ENCODE results near the gene LRRC49. TPM values are rescaled to one million over a fixed set of nuclear protein-coding genes. Genes with fewer than 3 reads are reported as not detected.

Gene LRRC49
- total and polyA plus RNA-seq, 2 of the 13 experiments (the other 11 are each of a cell fraction or from before 2014, with no cell fraction given) = 0.57 to 1.00 TPM

- no peaks in the 10 kb centered on the region for H3K4me1 ChIP-seq (ENCODE audit: insufficient read depth, low read length)
- no peak overlapping the region for H3K27ac ChIP-seq (ENCODE audit: extremely low read length, insufficient read depth, low read length)
- DNase-seq (ENCODE audit: low spot score) (no peak), ATAC-seq (no peak), FAIRE-seq (no peak)
- H3K79me2 ChIP-seq (ENCODE audit: insufficient read depth, low read length) = no peaks in the 10 kb centered on the region
- ChIA-PET CTCF (ENCODE audit: low intra/inter-chr PET ratio, low total read pairs) (no interaction called here), POLR2A (no interaction called here)
- TF ChIP-seq MAFK (conservative IDR thresholded peaks at IDR 0.05 in 1 of 2, IDR thresholded peaks at IDR 0.05 in 1 of 2; ENCODE audit: low read length in 2 of 2) (no peak), MED1 (CRISPR knock-in tag; IDR thresholded peaks at IDR 0.05) (no peak)
- in situ Hi-C loops (cut with HindIII; ENCODE audit: extremely low pct_ligation_motif_present, low pct_unique_long_range_greater_than_20kb) (no loop called here), intact Hi-C loops (cut with micrococcal nuclease; ENCODE audit: unreplicated experiment) (no loop called here)
- H3K9ac ChIP-seq (ENCODE audit: insufficient read depth, low read depth, low read length) = no peak overlapping the region
- no peak overlapping the region for H2AFZ ChIP-seq (ENCODE audit: low read length)
- BruUV-seq (replicated peaks) = no TSS peak
- no peaks in the 10 kb centered on the region for H3K36me3 ChIP-seq (replicated peaks in 1 of 2; ENCODE audit: control insufficient read depth in 1 of 2, insufficient read depth in 2 of 2, low read length in 2 of 2)
- no peak overlapping the region for H3K4me2 ChIP-seq (ENCODE audit: low read depth, low read length)
- H3K27me3 ChIP-seq (ENCODE audit: control insufficient read depth in 1 of 2, insufficient read depth in 2 of 2, low read length in 2 of 2) = no peaks in the 10 kb centered on the region; a peak in 2 of 5 replicates
- H4K20me1 ChIP-seq (ENCODE audit: insufficient read depth, low read length) = no peaks in the 10 kb centered on the region
- H3K9me3 ChIP-seq (ENCODE audit: low read length) = no peaks in the 10 kb centered on the region
- WGBS (ENCODE audit: low lambda C conversion rate) = 18% methylated on average over 6 of the region's 6 CpGs
- no peak overlapping the region for H3K4me3 ChIP-seq (replicated peaks in 1 of 3; ENCODE audit: insufficient read depth in 1 of 3, low read depth in 2 of 3, low read length in 3 of 3)
Observed at GRCh38 chr15:71072423-71072822, 179.8 kb downstream of the LRRC49 start.

- ChIA-PET CTCF (ENCODE audit: low intra/inter-chr PET ratio, low total read pairs) (no interaction called here), POLR2A (no interaction called here)
- BruUV-seq (replicated peaks) = no TSS peak
- Histone ChIP-seq H3K4me2 (ENCODE audit: low read depth, low read length) (no peak overlapping the region), H3K4me1 (ENCODE audit: insufficient read depth, low read length) (no peaks in the 10 kb centered on the region), H4K20me1 (ENCODE audit: insufficient read depth, low read length) (no peaks in the 10 kb centered on the region), H3K79me2 (ENCODE audit: insufficient read depth, low read length) (no peaks in the 10 kb centered on the region), H2AFZ (ENCODE audit: low read length) (no peak overlapping the region), H3K9ac (ENCODE audit: insufficient read depth, low read depth, low read length) (no peak overlapping the region), H3K36me3 (replicated peaks in 1 of 2; ENCODE audit: control insufficient read depth in 1 of 2, insufficient read depth in 2 of 2, low read length in 2 of 2) (no peaks in the 10 kb centered on the region), H3K4me3 (replicated peaks in 1 of 3; ENCODE audit: insufficient read depth in 1 of 3, low read depth in 2 of 3, low read length in 3 of 3) (no peak overlapping the region), H3K27me3 (ENCODE audit: control insufficient read depth in 1 of 2, insufficient read depth in 2 of 2, low read length in 2 of 2) (no peaks in the 10 kb centered on the region; a peak in 1 of 5 replicates), H3K9me3 (ENCODE audit: low read length) (no peaks in the 10 kb centered on the region), H3K27ac (ENCODE audit: extremely low read length, insufficient read depth, low read length) (no peak overlapping the region)
- FAIRE-seq (no peak), DNase-seq (ENCODE audit: low spot score) (no peak), ATAC-seq (no peak)
- 4% methylated on average over 6 of the region's 6 CpGs for WGBS (ENCODE audit: low lambda C conversion rate)
- intact Hi-C loops (cut with micrococcal nuclease; ENCODE audit: unreplicated experiment) (no loop called here), in situ Hi-C loops (cut with HindIII; ENCODE audit: extremely low pct_ligation_motif_present, low pct_unique_long_range_greater_than_20kb) (no loop called here)
- TF ChIP-seq ZNF234 (CRISPR knock-in tag; conservative IDR thresholded peaks at IDR 0.05) (no peak), ZBTB2 (CRISPR knock-in tag; IDR thresholded peaks at IDR 0.05; ENCODE audit: low read depth) (no peak), ZBTB46 (CRISPR knock-in tag; IDR thresholded peaks at IDR 0.05; ENCODE audit: borderline replicate concordance) (no peak), ZNF468 (CRISPR knock-in tag; IDR thresholded peaks at IDR 0.05) (no peak), NR1H2 (CRISPR knock-in tag; IDR thresholded peaks at IDR 0.05; ENCODE audit: borderline replicate concordance, low read depth) (no peak), ZNF720 (CRISPR knock-in tag; IDR thresholded peaks at IDR 0.05) (no peak), ZNF674 (CRISPR knock-in tag; IDR thresholded peaks at IDR 0.05; ENCODE audit: low read depth) (no peak), FOXC1 (CRISPR knock-in tag; IDR thresholded peaks at IDR 0.05; ENCODE audit: borderline replicate concordance) (no peak), SNRNP70 (IDR thresholded peaks at IDR 0.05; ENCODE audit: low read depth, low read length) (no peak), ZNF138 (CRISPR knock-in tag; IDR thresholded peaks at IDR 0.05; ENCODE audit: low read depth) (no peak)
Observed at GRCh38 chr15:71078506-71079207, 186.0 kb downstream of the LRRC49 start.

All from HepG2 (cell line).